Measurements from ENCODE around the gene ASCC3. TPM values are rescaled to one million over a fixed set of nuclear protein-coding genes. Genes with fewer than 3 reads are reported as not detected.
A peak's percentile ranks its signal among the peaks of the same experiment; 100 is the strongest.
"Not testable (repeated sequence)": the region's sequence is repeated elsewhere in the genome, so short reads cannot be mapped to it uniquely, and the experiment has no call there.

ASCC3 gene
- polyA plus RNA-seq, 4 donors = 19.0 to 27.4 (median 22.1) TPM

DNA sequence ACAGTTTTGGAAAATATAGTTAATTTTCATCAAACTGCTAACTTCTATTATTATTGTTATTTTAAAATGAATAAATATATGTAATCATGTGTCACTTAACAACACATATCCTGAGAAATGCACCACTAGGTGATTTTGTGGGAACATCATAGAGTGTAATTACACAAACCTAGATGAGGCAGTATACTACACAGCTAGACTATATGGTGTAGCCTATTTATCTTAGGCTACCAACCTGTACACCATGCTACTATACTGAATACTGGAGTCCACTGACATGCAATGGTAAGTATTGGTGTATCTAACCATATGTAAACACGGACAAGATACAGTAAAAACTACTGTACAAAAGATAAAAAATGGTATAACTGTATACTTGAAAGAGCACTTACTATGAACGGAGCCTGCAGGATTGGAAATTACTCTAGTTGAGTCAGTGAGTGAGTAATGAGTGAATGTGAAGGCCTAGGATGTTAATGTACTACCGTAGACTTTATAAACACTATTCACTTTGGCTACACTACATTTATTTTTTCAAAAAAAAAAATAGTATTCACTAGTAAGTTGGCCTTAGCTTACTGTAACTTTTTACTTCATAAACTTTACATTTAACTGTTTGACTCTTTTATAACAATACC, 72.4 kb downstream of the ASCC3 start:
- no peak for DNase-seq (ENCODE audit: low read depth in 4 of 4, low spot score in 2 of 4)

DNA sequence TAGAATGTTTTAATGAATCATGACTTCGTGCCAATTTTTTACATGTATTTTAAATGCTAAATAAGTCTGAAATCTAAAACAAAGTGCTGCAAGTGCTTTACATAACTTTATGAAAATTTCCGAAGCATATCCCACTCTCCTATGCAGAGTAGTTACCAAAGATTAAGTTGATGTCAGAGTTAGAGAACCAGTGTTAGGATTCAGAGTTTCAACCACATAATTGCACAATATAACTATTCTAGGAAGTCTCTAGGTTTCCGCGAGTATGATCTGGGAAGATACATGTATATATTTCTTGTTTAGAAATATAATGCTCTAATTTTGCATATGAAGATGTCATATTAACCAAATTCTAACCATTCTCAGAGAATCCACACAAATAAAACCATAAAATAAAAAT, 74.8 kb downstream of the ASCC3 start:
- no peak for DNase-seq (ENCODE audit: low read depth in 4 of 4, low spot score in 2 of 4)

DNA sequence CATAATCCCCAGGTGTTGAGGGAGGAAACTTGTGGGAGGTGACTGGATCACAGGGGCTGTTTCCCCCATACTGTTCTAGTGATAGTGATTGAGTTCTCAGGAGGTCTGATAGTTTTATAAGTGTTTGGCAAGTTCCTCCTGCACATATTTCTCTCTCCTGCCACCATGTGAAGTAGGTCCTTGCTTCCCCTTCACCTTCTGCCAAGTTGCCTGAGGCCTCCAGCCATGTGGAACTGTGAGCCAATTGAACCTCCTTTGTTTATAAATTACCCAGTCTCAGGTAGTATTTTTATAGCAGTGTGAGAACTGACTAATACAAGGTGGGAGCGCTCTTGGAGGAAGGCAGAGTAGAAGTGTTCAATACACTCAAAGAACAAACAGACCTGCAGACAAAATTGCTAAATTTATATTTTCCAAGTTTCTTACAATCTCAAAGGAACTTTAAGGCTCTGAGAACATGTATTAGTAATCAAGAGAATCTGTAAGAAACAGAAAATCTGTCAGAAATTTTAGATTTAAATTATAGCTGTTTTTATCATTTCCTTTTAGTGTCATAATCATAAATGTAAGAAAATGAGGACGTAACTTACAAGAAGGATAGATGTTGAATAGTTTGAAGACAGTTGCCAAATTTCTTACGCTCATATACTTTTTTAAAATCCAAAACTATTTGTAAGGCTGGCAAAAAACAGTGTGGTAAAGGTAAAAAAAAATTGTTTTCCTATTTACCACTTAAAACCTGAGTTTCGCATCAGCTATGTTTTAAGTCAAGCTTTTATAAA, 77.7 kb downstream of the ASCC3 start:
- DNase-seq (ENCODE audit: low read depth in 4 of 4, low spot score in 2 of 4) = peak in 1 of 4 donors; percentile 7

DNA sequence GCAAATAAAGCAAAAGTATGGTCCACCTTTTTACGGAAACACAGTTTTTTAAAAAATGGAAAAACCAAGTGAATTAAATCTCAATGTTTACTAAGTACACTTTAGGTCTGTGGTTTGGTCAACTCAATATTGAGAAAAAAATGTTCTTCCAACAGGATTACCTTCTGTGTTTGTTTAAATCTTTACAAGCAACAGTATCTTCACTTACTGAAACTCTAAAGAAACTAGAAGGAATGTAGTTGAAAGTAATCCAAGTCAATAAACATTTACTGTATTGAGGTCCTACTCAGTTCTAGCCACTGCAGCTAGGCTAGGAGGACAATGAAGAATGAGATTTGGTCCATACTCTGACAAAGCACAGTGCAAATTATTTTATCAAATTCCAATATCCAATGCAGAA, 80.1 kb downstream of the ASCC3 start:
- DNase-seq (ENCODE audit: low read depth in 4 of 4, low spot score in 2 of 4) = no peak

DNA sequence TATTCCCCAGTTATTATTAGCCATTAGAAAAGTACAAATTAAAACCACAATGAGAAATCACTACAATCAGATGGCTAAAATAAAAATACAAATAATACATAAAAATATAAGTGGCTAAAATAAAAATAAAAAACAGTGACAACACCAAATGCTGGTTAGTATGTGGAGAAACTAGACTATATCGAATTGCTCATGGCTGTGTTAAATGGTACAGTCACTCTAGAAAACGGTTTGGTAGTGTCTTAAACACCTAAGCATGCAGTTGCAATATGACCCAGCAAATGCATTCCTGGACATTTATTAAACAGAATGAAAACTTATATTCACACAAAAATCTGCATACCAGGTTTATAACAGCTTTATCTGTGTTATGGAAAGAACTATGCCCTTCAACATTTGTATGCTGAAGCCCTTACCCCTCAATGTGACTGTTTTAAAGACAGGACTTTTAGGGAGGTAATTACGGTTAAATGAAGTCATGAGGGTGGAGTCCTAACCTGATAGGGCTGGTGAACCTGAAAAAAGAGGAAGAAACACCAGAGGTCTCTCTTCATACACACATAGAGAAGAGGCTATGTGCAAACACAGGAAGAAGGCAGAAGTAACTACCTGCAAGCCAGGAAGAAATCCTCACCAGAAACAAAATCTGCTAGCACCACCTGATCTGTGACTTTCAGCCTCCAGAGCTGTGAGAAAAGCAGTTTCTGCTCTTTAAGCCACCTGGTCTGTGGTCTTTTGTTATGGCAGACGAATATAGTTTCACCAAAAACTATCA, 84.9 kb downstream of the ASCC3 start:
- no peak for DNase-seq (ENCODE audit: low read depth in 4 of 4, low spot score in 2 of 4)

DNA sequence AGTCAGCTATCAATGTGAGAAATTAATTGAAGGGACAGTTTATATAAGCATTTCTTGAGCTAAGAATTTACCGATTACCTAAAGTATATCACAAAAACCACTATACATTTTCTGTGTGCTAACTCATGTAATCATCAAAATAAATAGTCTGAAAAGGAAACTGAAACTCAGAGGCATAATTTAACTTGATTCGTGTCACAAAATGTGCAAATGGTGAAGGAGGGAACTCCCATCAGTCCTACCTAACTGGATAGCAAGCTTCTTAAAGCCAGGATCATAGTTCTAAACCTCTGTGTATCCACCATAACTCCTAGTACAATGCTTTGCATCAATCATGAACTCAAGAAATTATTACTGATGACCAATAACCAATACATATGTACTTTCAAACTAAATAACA, 91.0 kb downstream of the ASCC3 start:
- DNase-seq (ENCODE audit: low read depth in 4 of 4, low spot score in 2 of 4) = no peak

DNA sequence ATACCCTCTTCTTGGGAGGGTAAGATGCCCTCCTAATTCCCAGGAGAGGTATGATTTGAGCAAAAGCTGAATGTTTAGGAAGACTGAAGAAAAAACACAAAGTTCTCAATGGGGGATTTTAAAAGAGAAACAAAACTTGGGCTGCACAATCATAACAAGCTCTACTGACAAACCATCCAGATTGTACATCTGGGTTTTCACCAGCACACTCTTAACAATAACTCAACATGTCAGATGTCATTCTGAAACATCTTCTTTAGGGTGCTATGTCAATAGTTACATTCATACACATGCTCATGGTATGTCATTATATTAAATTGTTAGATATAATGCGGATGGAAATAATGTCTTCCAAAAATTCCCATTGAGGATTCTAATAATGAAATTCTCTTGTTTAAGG, 95.1 kb downstream of the ASCC3 start:
- DNase-seq (ENCODE audit: low read depth in 4 of 4, low spot score in 2 of 4) = no peak

DNA sequence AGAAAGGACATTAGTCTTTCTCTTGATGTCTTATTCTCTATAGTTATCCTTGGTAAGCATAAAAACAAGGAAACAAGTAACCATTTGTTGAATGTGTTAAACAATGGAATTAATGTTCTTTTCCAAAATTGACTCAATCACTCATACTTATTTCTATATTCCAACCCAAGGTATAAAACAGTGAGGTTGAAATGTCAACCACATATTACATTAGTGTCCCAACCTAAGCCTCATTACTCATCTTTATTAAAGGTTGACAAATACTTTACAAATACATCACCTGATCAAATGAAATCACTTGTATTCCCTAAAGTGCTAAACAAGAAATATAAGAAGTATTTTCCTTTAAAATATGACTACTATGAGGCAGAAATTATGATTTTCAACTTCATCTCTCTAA, 100.5 kb downstream of the ASCC3 start:
- DNase-seq (ENCODE audit: low read depth in 4 of 4, low spot score in 2 of 4) = no peak

DNA sequence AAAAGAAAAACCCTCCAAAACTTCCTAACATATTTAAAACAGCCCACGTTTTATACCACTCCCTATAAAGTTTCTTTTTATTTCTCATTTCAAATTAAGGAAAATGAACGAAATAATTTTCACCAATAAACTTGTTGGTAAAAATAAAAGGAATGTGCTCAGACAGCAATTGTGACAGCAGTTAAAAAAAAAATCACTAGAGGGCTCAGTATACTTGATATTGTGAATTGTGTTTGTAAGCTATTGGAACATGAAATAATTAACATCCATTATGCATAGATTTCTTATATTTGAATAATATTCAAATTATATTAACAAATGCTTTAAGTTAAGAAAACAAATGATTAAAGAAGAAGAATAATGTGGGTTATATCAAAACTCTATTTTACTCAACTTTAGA, 105.5 kb downstream of the ASCC3 start:
- no peak for DNase-seq (ENCODE audit: low read depth in 4 of 4, low spot score in 2 of 4)

DNA sequence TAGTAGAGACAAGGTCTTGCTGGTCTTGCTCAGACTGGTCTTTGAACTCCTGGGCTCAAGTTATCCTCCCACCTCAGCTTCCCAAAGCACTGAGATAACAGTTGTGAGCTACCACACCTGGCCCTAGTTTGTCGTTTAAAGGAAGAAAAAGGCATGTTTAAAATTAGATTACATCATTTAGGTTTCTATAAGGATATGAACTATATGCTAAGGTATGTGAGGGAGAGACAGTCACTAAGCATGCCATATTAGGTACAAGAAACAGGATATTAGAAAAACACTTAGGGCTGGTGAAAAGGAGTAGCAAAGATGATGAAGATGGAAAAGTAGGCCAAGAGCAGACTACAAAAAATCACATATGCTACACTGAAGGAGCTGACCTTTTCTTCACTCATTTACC, 106.4 kb downstream of the ASCC3 start:
- DNase-seq (ENCODE audit: low read depth in 4 of 4, low spot score in 2 of 4) = no peak

DNA sequence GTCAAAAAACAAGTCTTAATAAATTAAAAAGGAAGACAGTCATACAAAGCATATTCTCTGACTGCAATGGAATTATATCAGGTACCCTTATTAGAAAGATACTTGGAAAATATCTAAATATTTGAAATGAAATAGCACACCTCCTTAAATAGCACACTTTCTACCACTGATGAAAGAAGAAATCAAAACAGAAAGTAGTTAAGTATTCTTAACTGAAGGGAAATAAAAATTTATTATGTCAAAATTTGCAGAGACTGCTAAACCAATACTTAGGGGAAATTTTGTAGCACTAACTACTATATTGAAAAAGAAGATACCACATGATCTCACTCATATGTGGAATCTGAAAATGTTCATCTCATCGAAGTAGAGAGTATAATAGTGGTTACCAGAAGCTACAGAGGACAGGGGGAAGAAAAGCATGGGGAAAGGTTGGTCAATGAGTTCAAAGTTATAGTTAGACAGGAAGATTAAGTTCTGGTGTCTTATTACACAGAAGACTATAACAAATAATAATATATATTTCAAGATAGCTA, 112.2 kb downstream of the ASCC3 start:
- no peak for DNase-seq (ENCODE audit: low read depth in 4 of 4, low spot score in 2 of 4)

DNA sequence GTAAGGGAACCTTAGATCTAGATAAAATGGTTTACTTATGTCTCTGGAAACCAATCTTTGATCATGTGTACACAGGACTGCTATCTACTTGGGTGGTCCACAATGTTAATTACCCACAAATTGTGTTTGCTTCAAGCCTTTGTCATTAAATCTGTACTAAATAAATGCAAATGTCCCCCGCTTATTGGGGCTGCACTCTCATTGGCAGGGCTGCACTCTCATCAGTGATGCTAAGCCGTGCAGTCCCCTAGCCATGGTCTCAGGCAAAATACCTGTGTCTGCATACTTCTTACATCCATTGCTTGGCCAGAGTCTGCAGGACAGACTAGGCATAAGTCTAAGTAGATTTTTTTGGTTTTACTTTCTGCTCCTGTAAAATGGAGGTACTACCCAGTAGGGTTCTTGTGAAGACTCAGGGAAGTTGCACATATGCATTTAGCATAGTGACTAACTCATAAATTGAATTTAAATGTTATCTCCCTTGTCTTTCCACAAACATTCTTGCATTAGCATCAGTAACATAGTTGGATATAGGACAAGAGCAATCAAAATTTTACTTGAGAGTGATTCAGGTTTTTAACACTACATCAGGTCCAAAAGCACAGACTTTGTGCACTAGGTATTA, 117.4 kb downstream of the ASCC3 start:
- DNase-seq (ENCODE audit: low read depth in 4 of 4, low spot score in 2 of 4) = no peak

DNA sequence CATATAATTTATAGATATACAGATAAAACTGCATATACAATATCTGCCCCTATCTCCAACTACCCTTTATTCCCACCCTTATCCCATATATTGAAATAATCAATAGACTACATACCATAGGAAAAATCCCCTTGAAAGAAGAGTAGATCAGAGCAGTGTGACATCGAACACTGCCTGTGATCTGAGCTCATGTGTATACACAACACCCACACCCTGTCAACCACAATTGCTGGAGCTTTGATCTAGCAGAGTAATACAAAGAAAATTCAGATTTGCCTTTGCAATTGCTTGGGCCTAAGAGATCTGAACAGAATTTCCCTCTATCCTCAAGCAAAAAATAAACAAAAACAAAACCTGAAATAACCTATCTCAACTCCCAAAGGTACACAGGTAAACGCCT, 119.3 kb downstream of the ASCC3 start:
- no peak for DNase-seq (ENCODE audit: low read depth in 4 of 4, low spot score in 2 of 4)

DNA sequence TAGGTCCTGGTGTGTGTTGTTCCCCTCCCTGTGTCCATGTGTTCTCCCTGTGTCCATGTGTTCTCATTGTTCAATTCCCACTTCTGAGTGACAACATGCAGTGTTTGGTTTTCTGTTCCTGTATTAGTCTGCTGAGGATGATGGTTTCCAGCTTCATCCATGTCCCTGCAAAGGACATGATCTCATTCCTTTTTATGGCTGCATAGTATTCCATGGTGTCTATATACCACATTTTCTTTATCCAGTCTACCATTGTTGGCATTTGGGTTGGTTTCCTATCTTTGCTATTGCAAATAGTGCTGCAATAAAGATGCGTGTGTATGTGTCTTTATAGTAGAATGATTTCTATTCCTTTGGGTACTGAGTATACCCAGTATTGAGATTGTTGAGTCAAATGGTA, 122.7 kb downstream of the ASCC3 start:
- not testable (repeated sequence) for DNase-seq (ENCODE audit: low read depth in 4 of 4, low spot score in 2 of 4)

DNA sequence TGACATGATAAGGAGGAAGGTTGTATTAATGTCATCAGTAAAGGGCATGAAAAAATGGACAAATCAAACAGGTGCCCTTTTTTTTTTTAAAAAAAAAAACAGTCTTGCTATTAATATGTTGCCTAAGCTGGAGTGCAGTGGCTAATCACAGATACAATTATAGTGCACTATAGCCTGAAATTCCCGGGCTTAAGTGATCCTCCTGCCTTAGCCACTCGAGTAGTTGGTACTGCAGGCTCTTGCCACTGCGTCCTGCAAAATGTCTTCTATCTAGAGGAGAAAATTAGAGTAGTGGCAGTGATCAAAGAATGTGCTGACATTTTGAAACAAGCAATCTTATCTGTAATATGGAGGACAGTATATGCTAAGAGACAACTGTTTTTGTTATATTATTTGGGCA, 127.7 kb downstream of the ASCC3 start:
- no peak for DNase-seq (ENCODE audit: low read depth in 4 of 4, low spot score in 2 of 4)

DNA sequence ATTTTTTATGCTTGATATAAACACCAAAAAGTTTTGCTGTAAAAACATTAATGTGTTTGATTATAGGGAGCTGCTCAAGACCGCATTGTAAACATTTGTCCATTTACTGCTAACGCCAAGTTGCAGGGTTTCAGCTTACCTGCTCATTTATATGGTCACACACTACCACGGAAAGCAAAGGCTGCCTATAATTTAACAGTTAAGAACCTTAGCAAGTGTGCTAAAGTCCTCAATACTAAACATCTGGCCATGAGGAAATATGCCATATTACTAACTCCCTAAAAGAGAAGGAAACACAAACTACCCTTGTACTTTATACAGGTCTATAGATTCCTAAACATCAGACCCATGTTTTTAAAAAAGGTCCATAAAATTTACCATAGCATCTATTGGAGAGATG, 129.5 kb downstream of the ASCC3 start:
- DNase-seq (ENCODE audit: low read depth in 4 of 4, low spot score in 2 of 4) = no peak

DNA sequence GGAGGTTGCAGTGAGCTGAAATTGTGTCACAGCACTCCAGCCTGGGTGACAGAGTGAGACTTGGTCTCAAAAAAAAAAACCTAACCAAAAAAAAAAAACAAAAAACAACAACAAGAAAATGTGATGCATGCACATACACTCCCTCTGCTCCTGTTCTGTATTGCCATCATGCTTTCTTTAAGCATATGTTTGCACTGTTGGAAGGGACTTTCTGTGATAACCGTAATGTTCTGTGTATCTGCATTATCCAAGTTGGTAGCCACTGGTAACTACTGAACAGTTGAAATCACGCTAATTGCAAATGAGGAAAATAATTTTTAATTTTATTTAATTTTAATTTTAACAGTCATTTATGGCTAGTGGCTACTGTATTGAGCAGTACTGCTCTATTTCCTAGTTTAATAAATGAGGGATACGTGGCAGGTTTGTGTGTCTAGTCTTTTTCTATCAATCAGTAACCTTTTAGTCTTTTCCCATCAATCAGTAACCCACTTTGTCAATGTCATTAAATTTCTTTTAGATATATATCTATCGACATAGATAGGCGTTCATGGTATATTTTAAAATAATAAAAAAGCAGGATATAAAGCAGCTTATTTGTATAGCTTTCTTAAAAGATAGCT, 135.6 kb downstream of the ASCC3 start:
- no peak for DNase-seq (ENCODE audit: low read depth in 4 of 4, low spot score in 2 of 4)

DNA sequence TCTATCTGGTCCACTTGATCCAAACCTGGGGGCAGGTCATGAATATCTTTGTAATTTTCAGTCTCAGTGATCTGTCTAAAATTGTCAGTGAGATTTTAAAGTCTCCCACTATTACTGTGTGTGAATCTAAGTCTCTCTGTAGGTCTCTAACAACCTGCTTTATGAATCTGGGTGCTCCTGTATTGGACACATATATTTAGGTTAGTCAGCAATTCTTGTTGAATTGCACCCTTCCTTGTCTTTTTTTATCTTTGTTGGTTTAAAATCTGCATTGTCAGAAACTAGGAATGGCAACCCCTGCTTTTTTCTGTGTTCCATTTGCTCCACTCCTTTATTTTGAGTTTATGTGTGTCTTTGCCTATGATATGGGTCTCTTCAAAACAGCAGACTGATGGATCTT, 140.7 kb downstream of the ASCC3 start:
- DNase-seq (ENCODE audit: low read depth in 4 of 4, low spot score in 2 of 4) = no peak

DNA sequence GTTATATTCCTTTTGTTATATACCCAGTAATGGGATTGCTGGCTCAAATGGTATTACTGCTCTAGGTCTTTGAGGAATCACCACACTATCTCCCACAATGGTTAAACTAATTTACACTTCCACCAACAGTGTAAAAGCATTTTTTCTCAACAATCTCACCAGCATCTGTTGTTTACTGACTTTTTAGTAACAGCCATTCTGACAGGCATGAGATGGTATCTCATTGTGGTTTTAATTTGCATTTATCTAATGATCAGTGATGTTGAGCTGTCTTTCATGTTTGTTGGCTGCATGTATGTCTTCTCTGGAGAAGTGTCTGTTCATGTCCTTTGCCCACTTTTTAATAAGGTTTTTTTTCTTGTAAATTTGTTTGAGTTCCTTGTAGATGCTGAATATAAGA, 143.4 kb downstream of the ASCC3 start:
- DNase-seq (ENCODE audit: low read depth in 4 of 4, low spot score in 2 of 4) = not testable (repeated sequence)

DNA sequence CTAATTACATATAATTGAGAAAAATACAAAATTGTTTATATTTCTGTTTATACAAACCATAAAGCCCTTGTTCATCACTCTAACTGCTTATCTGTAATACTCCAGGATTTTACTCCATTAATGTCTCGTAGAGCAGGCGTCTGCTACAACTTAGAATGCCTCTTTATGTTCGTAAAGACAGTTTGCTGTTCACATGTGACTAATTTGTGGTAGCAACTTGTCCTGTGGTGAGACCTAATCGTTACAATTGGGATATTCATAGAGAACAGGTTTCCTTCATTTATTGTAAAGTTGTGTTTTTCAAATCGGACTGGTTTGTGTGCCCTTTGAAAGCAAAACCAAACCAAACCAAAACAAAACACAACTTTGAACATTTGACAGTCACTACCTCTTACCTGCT, 149.7 kb downstream of the ASCC3 start:
- no peak for DNase-seq (ENCODE audit: low read depth in 4 of 4, low spot score in 2 of 4)

All from left renal cortex interstitium (tissue), 4 donors.